Effector CD4-positive, alpha-beta T cell (primary cell): Measurements from ENCODE around the gene CEP41.
"Not testable (repeated sequence)": the region's sequence is repeated elsewhere in the genome, so short reads cannot be mapped to it uniquely, and the experiment has no call there.

Experiments
- DNase-seq: peaks from one replicate; pipeline ENCODE4 v3.0.0-alpha.2; 2020

The CEP41 gene

GRCh38 chr7:130386876-130387275 lies 53.9 kb downstream of the CEP41 start:
- DNase-seq = no peak

- no peak for DNase-seq
Measured at GRCh38 chr7:130385600-130386066, 55.2 kb downstream of the CEP41 start.

GRCh38 chr7:130384841-130385599 lies 55.8 kb downstream of the CEP41 start:
- no peak for DNase-seq

GRCh38 chr7:130384371-130384801 lies 56.4 kb downstream of the CEP41 start:
- no peak for DNase-seq

- DNase-seq = no peak
Measured at GRCh38 chr7:130383187-130383980, 57.4 kb downstream of the CEP41 start.

- DNase-seq = no peak
Measured at GRCh38 chr7:130381468-130382312, 59.1 kb downstream of the CEP41 start.

- DNase-seq = no peak
Measured at GRCh38 chr7:130380861-130381455, 59.9 kb downstream of the CEP41 start.

- no peak for DNase-seq
Measured at GRCh38 chr7:130379921-130380860, 60.6 kb downstream of the CEP41 start, which contains the start of gene CPA1. CPA1 (plus strand) TSS chr7:130380494; CDS start chr7:130380521, 27 bp downstream.

- DNase-seq = no peak
Measured at GRCh38 chr7:130379532-130379920, 61.3 kb downstream of the CEP41 start.

- DNase-seq = no peak
Measured at GRCh38 chr7:130379019-130379418, 61.8 kb downstream of the CEP41 start.

- DNase-seq = no peak
Measured at GRCh38 chr7:130377178-130377577, 63.6 kb downstream of the CEP41 start.

GRCh38 chr7:130376461-130376860 lies 64.4 kb downstream of the CEP41 start:
- DNase-seq = not testable (repeated sequence)

GRCh38 chr7:130374507-130374906 lies 66.3 kb downstream of the CEP41 start:
- no peak for DNase-seq

- DNase-seq = no peak
Measured at GRCh38 chr7:130372402-130373165, 68.2 kb downstream of the CEP41 start.

GRCh38 chr7:130371046-130371445 lies 69.8 kb downstream of the CEP41 start:
- no peak for DNase-seq

- DNase-seq = no peak
Measured at GRCh38 chr7:130369831-130370550, 70.8 kb downstream of the CEP41 start.

GRCh38 chr7:130369110-130369711 lies 71.6 kb downstream of the CEP41 start:
- no peak for DNase-seq

- no peak for DNase-seq
Measured at GRCh38 chr7:130367836-130368746, 72.7 kb downstream of the CEP41 start.
